ENCODE measurements around the gene ZNF136.

Gene ZNF136

DNA sequence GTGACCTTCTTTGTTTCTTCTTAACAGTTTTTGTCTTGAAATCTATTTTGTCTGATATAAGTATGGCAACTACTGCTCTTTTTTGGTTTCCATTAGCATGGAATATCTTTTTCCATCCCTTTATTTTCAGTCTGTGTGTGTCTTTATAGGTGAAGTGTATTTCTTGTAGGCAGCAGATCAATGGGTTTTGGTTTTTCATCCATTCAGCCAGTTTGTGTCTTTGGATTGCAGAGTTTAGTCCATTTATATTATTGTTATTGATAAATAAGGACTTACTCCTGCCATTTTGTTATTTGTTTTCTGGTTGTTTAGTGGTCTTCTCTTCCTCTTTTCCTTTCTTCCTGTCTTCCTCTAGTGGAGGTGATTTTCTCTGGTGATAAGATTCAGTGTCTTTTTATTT, 54.4 kb downstream of the ZNF136 start:
- no peak overlapping the region for H3K4me3 ChIP-seq (replicated peaks; ENCODE audit: insufficient read depth, low read length)
- no peak for TF ChIP-seq SPI1 (IDR thresholded peaks at IDR 0.05; ENCODE audit: borderline replicate concordance, low read depth)
- no peak for TF ChIP-seq POLR2AphosphoS5 (IDR thresholded peaks at IDR 0.05; ENCODE audit: low read depth)
- TF ChIP-seq CTCF (IDR thresholded peaks at IDR 0.05; ENCODE audit: insufficient read depth, low read length), result no peak
- TF ChIP-seq GABPA (IDR thresholded peaks at IDR 0.05; ENCODE audit: low read depth), result no peak
- no peak for TF ChIP-seq REST (IDR thresholded peaks at IDR 0.05; ENCODE audit: insufficient replicate concordance, low read depth)
- H3K27me3 ChIP-seq (ENCODE audit: insufficient read depth, poor library complexity, severe bottlenecking), result no peaks in the 10 kb centered on the region
- DNase-seq (ENCODE audit: low read depth in 1 of 2, low spot score in 1 of 2), result no peak
- H3K27ac ChIP-seq (replicated peaks), result no peak overlapping the region

- DNase-seq (ENCODE audit: low read depth in 1 of 2, low spot score in 1 of 2), result no peak
- H3K27ac ChIP-seq (replicated peaks), result no peak overlapping the region
- H3K27me3 ChIP-seq (ENCODE audit: insufficient read depth, poor library complexity, severe bottlenecking), result no peaks in the 10 kb centered on the region
- H3K4me3 ChIP-seq (replicated peaks; ENCODE audit: insufficient read depth, low read length), result no peak overlapping the region
- no peak for TF ChIP-seq REST (IDR thresholded peaks at IDR 0.05; ENCODE audit: insufficient replicate concordance, low read depth)
- no peak for TF ChIP-seq CTCF (IDR thresholded peaks at IDR 0.05; ENCODE audit: insufficient read depth, low read length)
- TF ChIP-seq POLR2AphosphoS5 (IDR thresholded peaks at IDR 0.05; ENCODE audit: low read depth), result no peak
- no peak for TF ChIP-seq SPI1 (IDR thresholded peaks at IDR 0.05; ENCODE audit: borderline replicate concordance, low read depth)
- TF ChIP-seq GABPA (IDR thresholded peaks at IDR 0.05; ENCODE audit: low read depth), result no peak
These were observed 60.2 kb downstream of the ZNF136 start for GRCh38 chr19:12222980-12223630.

DNA sequence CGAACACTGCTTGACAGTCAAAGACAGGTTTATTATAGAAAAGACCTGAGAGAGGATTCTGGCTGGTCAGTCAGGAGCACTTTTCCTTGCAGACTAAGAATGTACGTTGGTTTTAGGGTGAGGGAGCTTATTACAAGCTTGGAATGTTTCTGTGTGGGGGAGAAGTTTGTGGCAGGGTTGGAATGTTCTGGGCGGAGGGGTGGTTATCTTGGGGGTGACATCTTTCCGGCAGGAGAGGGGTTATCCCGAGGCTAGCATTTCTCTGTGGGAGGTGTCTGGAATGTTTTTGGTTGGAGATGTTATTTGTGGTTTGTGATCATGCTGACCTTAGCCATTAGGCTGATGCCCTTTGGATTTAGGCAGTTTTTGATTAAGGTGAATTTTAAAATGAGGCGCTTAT, 61.8 kb downstream of the ZNF136 start:
- no peaks in the 10 kb centered on the region for H3K27me3 ChIP-seq (ENCODE audit: insufficient read depth, poor library complexity, severe bottlenecking)
- H3K27ac ChIP-seq (replicated peaks), result no peak overlapping the region
- no peak for DNase-seq (ENCODE audit: low read depth in 1 of 2, low spot score in 1 of 2)
- no peak overlapping the region for H3K4me3 ChIP-seq (replicated peaks; ENCODE audit: insufficient read depth, low read length)
- no peak for TF ChIP-seq POLR2AphosphoS5 (IDR thresholded peaks at IDR 0.05; ENCODE audit: low read depth)
- TF ChIP-seq REST (IDR thresholded peaks at IDR 0.05; ENCODE audit: insufficient replicate concordance, low read depth), result no peak
- TF ChIP-seq SPI1 (IDR thresholded peaks at IDR 0.05; ENCODE audit: borderline replicate concordance, low read depth), result no peak
- TF ChIP-seq GABPA (IDR thresholded peaks at IDR 0.05; ENCODE audit: low read depth), result no peak
- TF ChIP-seq CTCF (IDR thresholded peaks at IDR 0.05; ENCODE audit: insufficient read depth, low read length), result no peak

Data from HL-60 (cell line).